Right hindlimb (tissue), 1 donor: Measurements from ENCODE around the gene ZNF574.
"Not testable (repeated sequence)": the region's sequence is repeated elsewhere in the genome, so short reads cannot be mapped to it uniquely, and the experiment has no call there.

Experiments
- DNase-seq: peaks from one replicate; pipeline ENCODE4 v3.0.0-alpha.2; 2018

ZNF574 gene, protein sequence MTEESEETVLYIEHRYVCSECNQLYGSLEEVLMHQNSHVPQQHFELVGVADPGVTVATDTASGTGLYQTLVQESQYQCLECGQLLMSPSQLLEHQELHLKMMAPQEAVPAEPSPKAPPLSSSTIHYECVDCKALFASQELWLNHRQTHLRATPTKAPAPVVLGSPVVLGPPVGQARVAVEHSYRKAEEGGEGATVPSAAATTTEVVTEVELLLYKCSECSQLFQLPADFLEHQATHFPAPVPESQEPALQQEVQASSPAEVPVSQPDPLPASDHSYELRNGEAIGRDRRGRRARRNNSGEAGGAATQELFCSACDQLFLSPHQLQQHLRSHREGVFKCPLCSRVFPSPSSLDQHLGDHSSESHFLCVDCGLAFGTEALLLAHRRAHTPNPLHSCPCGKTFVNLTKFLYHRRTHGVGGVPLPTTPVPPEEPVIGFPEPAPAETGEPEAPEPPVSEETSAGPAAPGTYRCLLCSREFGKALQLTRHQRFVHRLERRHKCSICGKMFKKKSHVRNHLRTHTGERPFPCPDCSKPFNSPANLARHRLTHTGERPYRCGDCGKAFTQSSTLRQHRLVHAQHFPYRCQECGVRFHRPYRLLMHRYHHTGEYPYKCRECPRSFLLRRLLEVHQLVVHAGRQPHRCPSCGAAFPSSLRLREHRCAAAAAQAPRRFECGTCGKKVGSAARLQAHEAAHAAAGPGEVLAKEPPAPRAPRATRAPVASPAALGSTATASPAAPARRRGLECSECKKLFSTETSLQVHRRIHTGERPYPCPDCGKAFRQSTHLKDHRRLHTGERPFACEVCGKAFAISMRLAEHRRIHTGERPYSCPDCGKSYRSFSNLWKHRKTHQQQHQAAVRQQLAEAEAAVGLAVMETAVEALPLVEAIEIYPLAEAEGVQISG

DNA sequence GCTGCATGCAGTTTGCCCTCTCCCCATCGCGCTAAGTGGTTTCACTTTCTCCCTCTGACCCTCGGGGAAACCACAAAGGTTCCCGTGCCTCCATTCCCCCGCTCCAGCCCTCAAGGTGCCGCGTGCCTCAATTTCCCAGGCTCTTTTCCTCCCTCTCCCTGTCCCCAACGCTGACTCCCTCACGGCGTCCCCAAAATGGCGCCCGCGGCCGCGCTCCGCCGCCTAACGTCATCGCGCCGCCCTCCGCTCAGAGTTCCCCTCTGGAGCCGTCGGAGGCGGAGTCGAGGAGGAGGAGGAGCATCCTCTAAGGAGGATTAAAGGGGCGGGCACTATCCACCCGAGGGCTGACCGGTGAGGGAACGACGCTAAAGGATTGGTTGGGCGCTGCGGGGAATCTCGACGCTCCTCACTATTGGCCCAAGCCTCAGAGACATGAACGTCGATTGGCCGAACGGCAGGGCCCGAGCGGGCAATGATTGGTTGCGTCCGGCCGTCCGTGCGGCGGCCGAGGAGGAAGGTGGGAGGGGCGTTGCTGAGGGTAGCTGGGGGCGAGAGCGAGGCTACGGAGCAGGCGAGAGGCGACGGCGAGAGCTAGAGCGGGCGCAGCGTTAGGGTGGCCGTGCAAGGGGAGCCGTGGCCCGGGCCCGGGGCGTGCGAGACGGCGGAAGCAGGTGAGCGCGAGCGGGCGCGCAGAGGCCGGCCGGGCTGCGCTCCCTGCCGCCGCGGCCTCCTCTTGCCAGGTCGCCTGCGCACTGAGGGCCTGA lies at the start of gene ZNF574:
TSS of gene ZNF574 (plus strand) at position 551 of the 764 bp plus-strand sequence. CDS start 2,441 bp downstream, outside the sequence.
- DNase-seq = peak; percentile 99

DNA sequence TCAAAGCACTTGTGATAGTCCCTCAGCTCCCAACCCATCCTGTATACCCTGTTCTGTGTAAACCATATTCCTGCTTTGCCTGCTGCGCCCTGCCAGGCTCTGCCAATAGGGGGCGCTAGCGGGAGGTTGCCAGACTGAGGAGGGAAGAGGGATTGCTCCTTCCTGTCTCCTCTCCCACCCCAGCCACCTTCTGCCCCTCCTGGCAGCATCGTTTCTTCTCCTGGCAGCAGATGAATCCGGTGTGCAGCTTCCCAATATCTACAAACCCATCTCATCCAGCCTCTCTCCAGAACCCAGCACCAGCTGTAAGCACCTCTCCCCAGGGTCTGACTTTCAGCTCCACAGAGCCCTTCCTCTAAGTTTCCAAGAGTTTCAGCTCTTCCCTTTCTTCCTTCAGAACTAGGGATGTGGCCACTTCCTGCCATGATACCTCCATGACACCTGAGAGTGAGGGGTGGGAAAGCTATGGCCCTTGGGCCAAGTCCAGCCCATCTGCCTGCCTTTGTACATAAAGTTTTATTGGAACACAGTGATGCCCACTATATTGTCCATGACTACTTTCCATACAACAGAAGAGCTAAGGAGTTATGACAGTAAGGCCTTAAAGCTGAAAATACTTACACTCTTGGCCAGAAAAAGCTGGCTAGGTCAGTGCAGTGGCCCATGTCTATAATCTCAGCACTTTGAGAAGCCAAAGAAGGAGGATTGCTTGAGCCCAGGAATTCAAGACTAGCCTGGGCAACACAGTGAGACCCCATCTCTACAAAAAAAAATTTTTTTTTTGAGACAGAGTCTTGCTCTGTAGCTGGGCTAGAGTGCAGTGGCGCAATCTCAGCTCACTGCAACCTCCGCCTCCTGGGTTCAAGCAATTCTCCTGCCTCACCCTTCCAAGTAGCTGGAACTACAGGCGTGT lies 47.4 kb upstream of the ZNF574 start:
- no peak for DNase-seq

DNA sequence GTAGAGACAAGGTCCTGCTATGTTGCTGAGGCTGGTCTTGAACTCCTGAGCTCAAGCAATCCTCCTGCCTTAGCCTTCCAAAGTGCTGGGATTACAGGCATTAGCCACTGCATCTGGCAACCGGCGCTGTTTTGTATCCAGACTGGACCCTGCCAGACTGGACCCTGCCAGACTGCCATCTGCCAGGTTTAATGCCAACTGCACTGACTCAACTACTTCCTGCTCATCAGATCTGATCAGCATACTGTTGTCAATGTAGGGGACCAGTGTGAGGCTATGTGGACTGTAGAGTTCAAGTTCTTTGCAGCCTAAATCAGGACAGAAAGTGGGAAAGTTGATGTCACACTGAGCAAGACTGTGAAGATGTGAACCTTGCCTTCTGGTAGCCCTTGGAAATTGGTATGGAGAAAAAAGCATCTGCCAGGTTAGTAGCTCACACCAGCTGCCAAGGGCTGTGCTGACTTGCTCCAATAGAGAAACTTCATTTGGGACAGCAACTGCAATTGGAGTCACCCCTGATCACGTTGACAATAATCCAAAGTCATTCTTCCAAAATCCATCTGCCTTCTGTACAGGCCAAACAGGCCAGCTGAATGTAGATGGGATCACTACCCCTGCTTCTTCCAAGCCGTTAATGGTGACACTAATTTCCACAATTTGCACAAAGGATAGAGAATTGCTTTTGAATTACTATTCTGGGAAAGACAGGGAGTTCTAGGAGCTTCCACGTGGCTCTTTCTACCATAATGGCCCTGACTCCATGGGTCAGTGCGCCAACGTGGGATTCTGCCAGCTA lies 45.1 kb upstream of the ZNF574 start:
- DNase-seq = no peak

DNA sequence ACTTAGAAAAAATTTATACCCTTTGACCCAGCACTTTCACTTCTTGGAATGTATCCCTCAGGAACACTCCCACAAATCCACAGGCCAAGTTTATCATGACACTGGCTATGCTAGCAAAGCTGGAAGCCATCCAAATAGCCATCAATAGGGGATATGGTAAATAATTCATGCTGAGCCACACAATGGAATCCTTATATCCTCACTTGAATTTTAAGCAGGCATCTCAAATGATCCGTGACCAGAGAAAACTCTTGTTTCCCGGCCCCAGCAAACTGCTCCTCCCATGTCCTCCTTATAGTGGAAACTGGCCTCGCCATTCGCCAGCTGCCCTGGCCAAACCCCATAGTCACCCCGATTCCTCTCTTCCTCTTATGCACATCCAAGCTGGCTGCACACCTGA lies 43.5 kb upstream of the ZNF574 start:
- peak; percentile 49 for DNase-seq

DNA sequence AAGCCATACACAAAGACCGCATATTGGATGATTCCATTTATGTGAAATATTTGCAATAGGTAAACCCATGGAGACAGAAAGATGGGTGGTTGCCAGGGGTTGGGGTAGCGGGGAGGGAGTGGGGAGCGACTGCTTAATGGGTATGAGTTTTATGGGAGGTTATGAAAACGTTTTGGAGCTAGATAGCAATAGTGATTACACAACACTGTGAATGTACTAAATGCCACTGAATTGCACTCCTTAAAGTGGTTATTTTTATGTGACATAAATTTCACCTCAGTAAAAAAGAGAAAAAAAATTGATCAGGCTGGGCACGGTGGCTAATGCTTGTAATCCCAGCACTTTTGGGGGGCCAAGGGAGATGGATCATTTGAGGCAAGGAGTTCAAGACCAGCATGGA lies 42.6 kb upstream of the ZNF574 start:
- DNase-seq = no peak

DNA sequence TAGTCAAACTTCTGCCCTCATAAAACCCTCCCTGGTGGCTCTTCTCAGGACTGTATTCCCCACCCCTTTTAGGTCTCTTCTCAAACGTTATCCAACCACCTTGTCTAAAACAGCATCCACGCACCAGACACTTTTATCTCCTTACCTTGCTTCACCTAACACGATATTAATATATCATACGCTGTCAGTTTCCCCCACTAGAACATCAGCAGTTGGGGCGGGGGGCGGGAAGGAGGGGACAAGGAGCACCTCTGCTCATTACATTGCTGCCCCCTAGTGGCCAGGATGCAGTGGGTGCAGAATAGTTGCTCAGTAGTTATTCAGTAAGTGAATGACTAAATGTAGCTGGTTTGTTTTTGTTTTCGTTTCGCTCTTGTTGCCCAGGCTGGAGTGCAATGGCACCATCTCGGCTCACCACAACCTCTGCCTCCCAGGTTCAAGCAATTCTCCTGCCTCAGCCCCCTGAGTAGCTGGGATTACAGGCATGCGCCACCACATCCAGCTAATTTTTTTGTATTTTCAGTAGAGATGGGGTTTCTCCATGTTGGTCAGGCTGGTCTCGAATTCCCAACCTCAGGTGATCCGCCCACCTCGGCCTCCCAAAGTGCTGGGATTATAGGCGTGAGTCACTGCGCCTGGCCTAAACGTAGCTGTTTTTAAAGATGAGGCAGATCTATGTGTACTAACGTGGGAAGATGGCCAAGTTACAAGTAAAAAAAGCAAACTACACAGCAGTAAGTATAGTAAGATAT lies 41.1 kb upstream of the ZNF574 start:
- DNase-seq = peak; percentile 62

DNA sequence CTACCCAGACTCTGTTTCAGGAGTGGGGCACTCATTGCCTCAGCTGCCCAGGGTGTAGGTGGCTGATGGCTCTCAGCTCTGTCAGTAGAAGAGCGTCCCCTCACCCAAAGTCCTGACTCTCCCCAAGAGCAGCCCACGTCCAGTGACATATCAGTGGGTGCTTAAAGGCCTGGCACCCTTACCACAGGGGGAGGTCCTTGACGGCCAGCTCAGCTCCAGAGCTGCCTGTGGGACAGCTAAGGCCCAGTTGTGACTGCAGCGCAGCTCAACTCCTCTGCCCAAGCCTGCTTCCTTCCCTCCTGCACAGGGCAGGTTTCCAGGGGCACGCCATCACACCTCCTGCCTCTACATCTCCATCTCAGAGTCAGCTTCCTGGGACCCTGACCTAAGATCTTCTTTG lies 38.3 kb upstream of the ZNF574 start:
- no peak for DNase-seq

DNA sequence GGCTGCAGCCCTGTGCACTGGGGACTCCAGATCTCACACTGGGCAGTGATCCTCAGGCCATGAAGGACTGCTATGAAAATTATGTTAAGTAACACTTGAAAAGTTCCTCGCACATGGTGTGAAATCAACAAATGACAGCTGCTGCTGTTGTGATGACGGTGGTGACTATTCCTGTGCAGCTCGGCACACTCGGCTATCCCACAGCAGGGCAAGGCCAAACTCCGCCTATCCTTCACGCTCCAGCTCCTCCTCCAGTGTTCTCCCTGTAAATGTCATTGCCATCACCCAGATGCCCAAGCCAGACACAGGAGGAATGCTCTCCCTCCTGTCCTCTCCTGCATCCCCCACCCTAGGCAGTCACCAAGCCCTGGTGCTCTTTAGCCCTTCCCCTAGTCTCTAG lies 37.3 kb upstream of the ZNF574 start:
- DNase-seq = peak; percentile 45

DNA sequence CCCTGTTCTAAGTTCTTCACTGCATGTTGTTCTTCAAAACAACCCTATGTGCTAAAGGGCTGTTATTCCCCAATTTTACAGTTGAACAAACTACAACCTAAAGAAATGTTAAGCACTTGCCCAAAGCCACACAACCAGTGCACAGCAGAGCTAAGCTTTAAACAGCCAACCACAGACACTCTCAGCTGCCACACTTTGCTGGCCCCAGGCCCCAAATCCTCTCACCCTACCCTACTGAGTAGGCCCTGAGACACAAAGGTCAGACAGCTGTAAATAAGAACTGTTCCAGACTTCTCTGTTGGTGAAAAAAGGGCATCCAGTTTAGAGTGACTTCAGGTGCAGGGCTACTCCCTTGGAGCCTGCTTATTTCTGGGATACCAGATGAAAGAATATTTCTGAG lies 35.9 kb upstream of the ZNF574 start:
- no peak for DNase-seq

DNA sequence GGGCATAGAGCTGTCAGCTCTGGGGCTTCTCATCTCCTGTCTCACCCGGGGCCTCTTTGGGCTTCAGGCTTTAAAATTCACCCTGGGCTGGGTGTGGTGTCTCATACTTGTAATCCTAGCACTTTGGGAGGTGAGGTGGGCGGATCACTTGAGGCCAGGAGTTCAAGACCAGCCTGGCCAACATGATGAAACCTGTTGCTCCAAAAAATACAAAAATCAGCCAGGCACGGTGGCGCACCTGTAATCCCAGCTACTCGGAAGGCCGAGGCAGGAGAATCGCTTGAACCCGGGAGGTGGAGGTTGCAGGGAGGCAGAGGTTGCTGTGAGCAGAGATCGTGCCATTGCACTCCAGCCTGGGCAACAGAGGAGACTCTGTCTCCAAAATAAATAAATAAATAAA lies 35.5 kb upstream of the ZNF574 start:
- not testable (repeated sequence) for DNase-seq

DNA sequence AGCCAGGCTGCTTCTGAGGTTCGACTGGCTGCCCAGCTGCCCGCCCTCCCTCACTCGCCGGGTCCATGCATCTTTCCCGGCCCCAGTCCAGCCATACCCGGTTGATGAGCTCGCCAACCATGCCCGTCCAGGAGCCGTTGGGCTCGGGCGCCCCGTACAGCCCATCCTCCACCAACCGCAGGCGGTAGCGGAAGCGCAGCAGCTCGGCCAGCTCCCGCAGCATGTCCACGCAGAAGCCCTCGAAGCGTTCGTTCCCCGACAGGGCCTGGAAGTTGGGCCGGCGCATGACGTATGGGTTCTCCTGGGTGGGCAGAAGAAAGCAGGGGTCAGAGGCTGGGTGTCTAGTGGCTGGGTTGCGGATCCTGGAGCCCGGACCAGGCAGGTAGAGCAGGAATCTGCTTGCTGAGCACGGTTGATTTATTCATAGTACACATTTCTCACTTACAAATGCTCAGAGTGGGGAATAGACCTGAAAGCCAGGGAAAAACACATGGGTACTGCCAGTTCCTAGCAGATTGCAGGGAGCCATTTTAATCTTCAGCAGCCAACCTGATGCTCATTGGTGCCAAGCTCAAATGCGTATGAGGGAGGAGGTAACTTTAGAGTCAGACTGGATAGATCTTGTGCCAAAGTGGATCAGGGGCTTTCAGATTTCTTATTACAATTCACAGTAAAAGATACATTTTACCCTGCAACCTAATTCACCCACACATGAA lies 33.4 kb upstream of the ZNF574 start:
- DNase-seq = no peak

DNA sequence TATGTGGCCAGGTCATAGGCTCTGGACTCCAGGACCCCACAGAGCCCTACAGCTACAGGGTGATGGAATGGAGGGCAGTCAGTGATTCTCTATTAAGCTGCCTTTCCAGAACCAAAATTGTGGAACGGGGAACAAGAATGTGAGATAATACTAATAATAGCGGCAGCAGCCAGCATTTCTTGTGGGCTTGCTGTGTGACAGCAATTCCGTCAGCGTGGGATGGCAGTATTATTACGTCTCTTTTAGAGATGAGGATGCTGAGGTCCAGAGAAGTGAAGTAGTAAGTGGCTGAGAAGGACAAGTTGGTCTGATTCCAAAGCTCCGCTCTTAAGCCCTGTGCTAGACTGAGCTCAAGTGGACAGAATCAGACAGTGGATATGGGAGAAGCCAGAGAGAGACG lies 30.4 kb upstream of the ZNF574 start:
- no peak for DNase-seq

DNA sequence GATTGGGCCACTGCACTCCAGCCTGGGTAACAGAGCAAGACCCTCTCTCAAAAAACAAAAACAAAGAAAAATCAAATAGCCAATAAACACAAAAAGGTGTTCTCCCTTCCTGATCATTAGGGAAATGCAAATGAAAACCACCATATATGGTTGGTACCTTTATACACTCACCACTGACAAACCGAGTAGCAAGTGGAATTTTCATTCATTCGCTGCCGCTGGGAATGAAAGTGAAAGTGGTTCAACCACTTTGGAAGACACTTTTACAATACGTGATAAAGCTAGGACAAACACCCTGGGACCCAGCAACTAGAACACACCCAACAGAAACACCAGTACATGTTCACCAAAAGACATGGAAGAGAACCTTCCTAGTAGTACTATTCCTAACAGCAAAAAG lies 27.0 kb upstream of the ZNF574 start:
- DNase-seq = no peak

DNA sequence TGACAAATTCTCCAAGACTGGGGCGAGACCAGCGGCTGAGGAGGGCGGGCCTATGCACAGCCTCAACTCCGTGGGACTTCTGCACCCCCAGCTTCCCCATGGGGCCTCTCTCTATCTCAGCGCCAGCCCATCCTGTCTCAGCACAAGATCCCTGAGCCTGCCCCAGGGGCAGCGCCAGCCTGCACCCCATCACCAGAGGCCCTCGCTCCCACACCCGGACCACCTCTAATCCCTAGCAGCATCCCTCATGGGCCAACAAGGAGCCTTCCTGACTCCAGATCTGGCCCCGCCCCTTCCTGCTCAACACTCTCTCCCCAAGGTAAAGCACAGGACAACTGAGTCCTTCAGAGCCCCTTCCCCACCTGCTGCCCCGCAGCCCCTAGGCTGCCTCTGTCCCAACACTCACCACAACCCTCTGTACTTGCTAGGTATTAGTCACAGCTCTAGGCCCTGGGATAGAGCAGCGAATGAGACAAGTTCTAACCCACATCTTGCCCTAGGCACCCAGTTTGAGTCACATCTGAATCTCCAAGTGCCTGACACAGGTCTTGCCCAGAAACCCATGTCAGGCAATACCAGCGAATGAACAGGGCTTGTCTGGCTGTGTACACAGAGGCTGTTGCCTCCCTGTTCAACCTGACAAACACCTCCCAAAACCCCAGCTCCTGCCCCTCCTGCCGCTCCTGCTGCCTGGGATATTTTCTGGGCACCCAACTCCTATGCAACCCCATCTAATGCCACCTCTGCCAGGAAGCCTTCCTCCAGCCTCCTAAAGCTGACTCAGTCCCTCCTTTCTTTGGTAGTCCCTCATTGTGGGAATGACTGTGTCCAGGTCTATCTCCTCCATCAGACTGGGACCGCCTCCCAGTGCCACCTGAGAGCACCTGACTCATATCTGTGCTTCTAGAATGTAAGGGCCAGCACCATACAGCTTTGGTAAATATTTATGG lies 24.5 kb upstream of the ZNF574 start:
- DNase-seq = no peak

DNA sequence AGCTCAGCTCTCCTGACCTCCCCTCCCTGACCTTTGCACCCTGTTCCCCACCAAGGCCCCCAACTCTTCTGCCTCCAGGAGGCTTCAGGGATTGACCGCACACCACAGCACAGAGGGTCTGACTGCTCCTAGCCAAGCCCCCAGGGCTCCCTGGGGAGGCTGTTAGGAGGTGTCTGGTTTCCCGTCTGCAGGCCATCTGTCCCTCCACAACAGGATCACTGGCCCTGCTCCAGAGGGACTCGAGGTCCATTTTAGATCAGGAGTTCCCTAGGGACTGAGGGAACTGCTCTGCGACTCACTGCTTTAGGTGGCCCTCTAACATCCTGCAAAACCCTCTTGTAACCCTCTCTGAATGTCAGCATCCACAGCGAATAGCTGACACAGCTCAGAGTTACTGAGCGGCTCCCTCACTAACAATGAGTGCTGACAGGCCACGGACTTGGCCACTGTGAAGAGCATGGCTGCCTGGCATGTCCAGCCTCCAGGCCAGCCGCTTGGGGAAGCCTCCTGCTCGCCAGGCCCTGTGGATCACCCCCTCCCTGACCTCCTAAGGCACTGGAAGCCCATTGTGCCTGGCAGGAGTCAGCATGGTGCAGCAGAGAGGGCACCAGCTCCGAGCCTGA lies 23.6 kb upstream of the ZNF574 start:
- DNase-seq = no peak

DNA sequence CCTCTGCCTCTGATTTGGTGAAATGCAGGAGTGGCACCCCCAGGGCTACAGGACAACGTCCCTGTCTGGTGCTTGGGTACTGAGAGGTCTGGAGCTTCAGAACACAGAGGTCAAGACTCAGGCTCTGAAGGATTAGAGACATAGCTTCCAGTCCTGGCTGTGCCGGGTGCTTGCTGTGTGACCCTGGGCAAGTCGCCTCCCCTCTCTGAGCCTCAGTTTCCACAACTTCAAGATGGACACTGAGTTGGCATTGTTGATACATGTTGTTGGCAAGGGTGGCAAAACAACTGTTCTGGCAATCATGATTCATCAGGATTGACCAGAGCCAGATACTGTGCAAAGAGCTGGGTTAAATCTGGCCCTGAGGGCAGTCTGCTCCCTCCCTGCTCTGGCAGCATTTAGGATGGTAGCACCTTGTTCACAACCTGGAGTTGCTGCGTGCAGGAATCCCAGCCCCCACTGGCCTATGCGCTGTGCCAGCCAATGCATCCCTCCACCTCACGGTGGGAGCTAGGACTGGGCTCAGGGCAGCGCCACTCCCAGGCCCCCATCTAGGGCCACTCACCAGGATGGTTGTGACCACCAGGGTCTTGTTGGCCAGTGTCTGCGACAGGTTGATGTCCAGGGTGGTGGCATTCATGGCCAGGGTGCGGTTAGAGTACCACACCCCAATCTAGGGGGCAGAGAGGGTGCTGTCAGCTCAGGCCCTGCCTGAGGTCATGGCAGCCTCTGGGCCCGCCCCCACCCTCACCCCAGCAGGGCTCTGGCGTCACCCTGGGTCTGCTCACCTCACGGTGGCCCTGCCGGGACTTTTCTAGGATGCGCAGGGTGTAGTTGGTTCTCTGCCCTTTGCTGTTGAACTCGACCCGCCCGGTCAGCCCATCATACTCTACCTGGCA lies 22.7 kb upstream of the ZNF574 start:
- no peak for DNase-seq

DNA sequence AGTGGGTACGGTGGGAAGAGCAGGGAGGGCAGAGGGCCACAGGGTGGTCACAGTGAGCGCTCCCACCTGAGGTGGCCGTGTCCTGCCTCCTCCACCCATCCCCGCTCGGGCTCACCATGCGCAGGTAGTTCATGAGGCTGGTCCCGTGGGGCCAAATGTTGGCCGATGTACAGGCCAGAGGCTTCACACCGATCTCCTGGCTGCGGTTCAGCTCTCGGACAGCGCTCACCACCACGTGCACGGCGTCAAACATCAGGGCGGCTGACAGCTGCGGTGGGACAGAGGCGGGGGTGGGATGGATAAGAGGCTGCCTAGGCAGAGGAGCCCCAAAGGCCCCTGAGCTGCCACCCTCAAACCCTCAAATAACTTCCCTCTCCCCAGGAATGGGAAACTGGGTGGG lies 21.8 kb upstream of the ZNF574 start:
- DNase-seq = no peak
